Peyer's patch (tissue), 4 donors: ENCODE results near the gene PLCXD3. TPM values are rescaled to one million over a fixed set of nuclear protein-coding genes. Genes with fewer than 3 reads are reported as not detected.

Experiments used
- DNase-seq, 3 donors: peaks; one replicate each; pipeline ENCODE4 v3.0.0-alpha.2; 2017 to 2019
- H3K27ac ChIP-seq, 4 donors: fragments of 200-600 bp; sonication (generic); one replicate each; pipeline ENCODE4 v1.5.1; 2016 to 2019
- H3K27me3 ChIP-seq, 2 donors: fragments of 200-600 bp; sonication (generic); one replicate each; pipeline ENCODE4 v1.5.1; 2019
- H3K36me3 ChIP-seq, 3 donors: fragments of 200-600 bp; sonication (generic); one replicate each; pipeline ENCODE4 v1.5.1; 2016 to 2019
- H3K4me1 ChIP-seq, 4 donors: fragments of 200-600 bp; sonication (generic); one replicate each; pipeline ENCODE4 v1.5.1; 2016 to 2019
- H3K4me3 ChIP-seq, 4 donors: fragments of 200-600 bp; sonication (generic); 1 replicate in 3 of 4; 2 replicates in 1 of 4; pipeline ENCODE4 v1.5.1; 2016 to 2019; ENCODE audit warnings: mild to moderate bottlenecking in 1 of 4
- H3K9me3 ChIP-seq, 4 donors: fragments of 200-600 bp; sonication (generic); one replicate each; pipeline ENCODE4 v1.5.1; 2016 to 2019; ENCODE audit warnings: mild to moderate bottlenecking in 1 of 4
- CTCF ChIP-seq, 6 experiments: fragments of 450-650 bp in 4 of 6; fragments of 200-600 bp in 2 of 6; sonication (generic) in 1 of 6; IDR thresholded peaks; one replicate each; pipeline ENCODE4 v1.5.1; 2017 to 2019; ENCODE audit warnings: antibody characterized with exemption in 6 of 6, mild to moderate bottlenecking in 3 of 6, moderate library complexity in 1 of 6
- POLR2A ChIP-seq, 2 donors: fragments of 450-650 bp; IDR thresholded peaks; one replicate each; pipeline ENCODE4 v1.5.1; 2017; ENCODE audit warnings: antibody characterized with exemption in 2 of 2, mild to moderate bottlenecking in 2 of 2, moderate library complexity in 2 of 2
- total RNA-seq, 4 donors: library from RNA; depleted of rRNA; stranded (reverse); fragments of >200 nt; gene quantifications; one replicate each; pipeline ENCODE4 v1.1.0, GENCODE V29; 2016

The PLCXD3 gene
- total RNA-seq, 4 donors from 2014 or later = 0.83 to 2.8 (median 1.6) TPM

- DNase-seq = no peak
- no peaks in the 10 kb centered on the region for H3K4me1 ChIP-seq
- H3K36me3 ChIP-seq = no peaks in the 10 kb centered on the region
- no peak for TF ChIP-seq POLR2A (IDR thresholded peaks at IDR 0.05)
- TF ChIP-seq CTCF (IDR thresholded peaks at IDR 0.05) = no peak
- H3K27ac ChIP-seq = no peak overlapping the region
- H3K9me3 ChIP-seq = no peaks in the 10 kb centered on the region
- H3K4me3 ChIP-seq = no peak overlapping the region
- H3K27me3 ChIP-seq = no peaks in the 10 kb centered on the region
These were observed 99.7 kb downstream of the PLCXD3 start for GRCh38 chr5:41410737-41411136.

- no peaks in the 10 kb centered on the region for H3K9me3 ChIP-seq
- no peak for DNase-seq
- no peak overlapping the region for H3K27ac ChIP-seq
- H3K4me1 ChIP-seq = no peaks in the 10 kb centered on the region
- no peak overlapping the region for H3K4me3 ChIP-seq
- no peaks in the 10 kb centered on the region for H3K27me3 ChIP-seq
- TF ChIP-seq POLR2A (IDR thresholded peaks at IDR 0.05) (no peak), CTCF (IDR thresholded peaks at IDR 0.05) (no peak)
- no peaks in the 10 kb centered on the region for H3K36me3 ChIP-seq
These were observed 100.1 kb downstream of the PLCXD3 start for GRCh38 chr5:41410307-41410706.

GRCh38 chr5:41408676-41409443 lies 101.5 kb downstream of the PLCXD3 start:
- H3K27me3 ChIP-seq = no peaks in the 10 kb centered on the region
- TF ChIP-seq POLR2A (IDR thresholded peaks at IDR 0.05) (no peak), CTCF (IDR thresholded peaks at IDR 0.05) (no peak)
- H3K36me3 ChIP-seq = no peaks in the 10 kb centered on the region
- DNase-seq = peak in 2 of 3 donors; percentile 54 to 55
- no peak overlapping the region for H3K4me3 ChIP-seq
- H3K4me1 ChIP-seq = no peaks in the 10 kb centered on the region
- no peaks in the 10 kb centered on the region for H3K9me3 ChIP-seq
- no peak overlapping the region for H3K27ac ChIP-seq

GRCh38 chr5:41406936-41407335 lies 103.5 kb downstream of the PLCXD3 start:
- Histone ChIP-seq H3K27ac (peak overlapping the region in 2 of 4 donors; percentile 69 to 72), H3K4me1 (no peaks in the 10 kb centered on the region), H3K27me3 (no peaks in the 10 kb centered on the region), H3K4me3 (peak overlapping the region in 1 of 4 donors; percentile 26), H3K9me3 (no peaks in the 10 kb centered on the region), H3K36me3 (no peaks in the 10 kb centered on the region)
- no peak for DNase-seq
- TF ChIP-seq CTCF (IDR thresholded peaks at IDR 0.05) (no peak), POLR2A (IDR thresholded peaks at IDR 0.05) (no peak)

GRCh38 chr5:41406424-41406823 lies 104.0 kb downstream of the PLCXD3 start:
- DNase-seq = no peak
- H3K27me3 ChIP-seq = no peaks in the 10 kb centered on the region
- no peaks in the 10 kb centered on the region for H3K36me3 ChIP-seq
- H3K27ac ChIP-seq = peak overlapping the region in 2 of 4 donors; percentile 69 to 72
- H3K4me3 ChIP-seq = peak overlapping the region in 1 of 4 donors; percentile 26
- TF ChIP-seq POLR2A (IDR thresholded peaks at IDR 0.05) (no peak), CTCF (IDR thresholded peaks at IDR 0.05) (no peak)
- no peaks in the 10 kb centered on the region for H3K4me1 ChIP-seq
- H3K9me3 ChIP-seq = no peaks in the 10 kb centered on the region
